Sigmoid colon (tissue), 4 donors: ENCODE measurements around the gene ACOT4.

ENCODE experiments used
- EP300 ChIP-seq, 4 donors: sonication (generic); formaldehyde crosslinking; IDR thresholded peaks; one replicate each; pipeline ENCODE4 v1.6.1; 2017; ENCODE audit warnings: antibody characterized with exemption in 4 of 4
- POLR2A ChIP-seq, 2 donors: fragments of 450-650 bp; IDR thresholded peaks; one replicate each; pipeline ENCODE4 v1.6.1; 2016; ENCODE audit warnings: antibody characterized with exemption in 2 of 2, mild to moderate bottlenecking in 2 of 2, moderate library complexity in 2 of 2
- TF ChIP-seq, protein P1 (sequence below), 4 experiments: fragments of 450-650 bp in 3 of 4; fragments of 200-600 bp in 1 of 4; IDR thresholded peaks; one replicate each; pipeline ENCODE4 v1.5.1; 2016 to 2019; ENCODE audit warnings: antibody characterized with exemption in 4 of 4, mild to moderate bottlenecking in 3 of 4, moderate library complexity in 2 of 4

DNA sequence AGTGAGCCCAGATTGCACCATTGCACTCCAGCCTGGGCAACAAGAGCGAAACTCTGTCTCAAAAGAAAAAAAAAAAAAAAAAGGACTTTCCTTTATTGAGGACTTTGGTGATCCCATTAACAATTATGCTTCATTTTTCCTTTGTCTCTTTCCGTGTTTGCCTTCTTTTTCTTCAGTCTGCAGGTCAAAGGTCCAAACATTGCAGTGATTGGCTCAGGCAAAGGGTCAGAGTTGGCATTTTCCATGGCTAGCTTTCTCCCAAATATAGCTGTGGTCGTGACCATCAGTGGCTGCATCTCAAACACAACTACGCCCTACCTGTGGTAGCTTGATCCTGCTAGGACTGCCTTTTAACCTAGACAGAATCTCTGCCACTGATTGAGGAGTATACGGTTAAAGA, 46.2 kb downstream of the ACOT4 start:
- TF ChIP-seq, protein P1, sequence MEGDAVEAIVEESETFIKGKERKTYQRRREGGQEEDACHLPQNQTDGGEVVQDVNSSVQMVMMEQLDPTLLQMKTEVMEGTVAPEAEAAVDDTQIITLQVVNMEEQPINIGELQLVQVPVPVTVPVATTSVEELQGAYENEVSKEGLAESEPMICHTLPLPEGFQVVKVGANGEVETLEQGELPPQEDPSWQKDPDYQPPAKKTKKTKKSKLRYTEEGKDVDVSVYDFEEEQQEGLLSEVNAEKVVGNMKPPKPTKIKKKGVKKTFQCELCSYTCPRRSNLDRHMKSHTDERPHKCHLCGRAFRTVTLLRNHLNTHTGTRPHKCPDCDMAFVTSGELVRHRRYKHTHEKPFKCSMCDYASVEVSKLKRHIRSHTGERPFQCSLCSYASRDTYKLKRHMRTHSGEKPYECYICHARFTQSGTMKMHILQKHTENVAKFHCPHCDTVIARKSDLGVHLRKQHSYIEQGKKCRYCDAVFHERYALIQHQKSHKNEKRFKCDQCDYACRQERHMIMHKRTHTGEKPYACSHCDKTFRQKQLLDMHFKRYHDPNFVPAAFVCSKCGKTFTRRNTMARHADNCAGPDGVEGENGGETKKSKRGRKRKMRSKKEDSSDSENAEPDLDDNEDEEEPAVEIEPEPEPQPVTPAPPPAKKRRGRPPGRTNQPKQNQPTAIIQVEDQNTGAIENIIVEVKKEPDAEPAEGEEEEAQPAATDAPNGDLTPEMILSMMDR (IDR thresholded peaks at IDR 0.05): no peak
- no peak for TF ChIP-seq POLR2A (IDR thresholded peaks at IDR 0.05)
- TF ChIP-seq EP300 (IDR thresholded peaks at IDR 0.05): no peak
